H9 (cell line): ENCODE data around the gene SLC9A1. TPM values are rescaled to one million over a fixed set of nuclear protein-coding genes. Genes with fewer than 3 reads are reported as not detected.

Experiments used
- DNase-seq: peaks from one replicate; pipeline ENCODE4 v3.0.0-alpha.2; 2017
- H2AFZ ChIP-seq: one replicate; pipeline ENCODE4 v1.6.1; 2013; ENCODE audit warnings: mild to moderate bottlenecking, low read length, control low read depth, moderate library complexity
- H2AK5ac ChIP-seq: 2 replicates; pipeline ENCODE4 v1.6.1; 2013; ENCODE audit warnings: low read length, control low read depth, mixed read lengths; ENCODE audit not compliant: insufficient read length
- H2BK120ac ChIP-seq: one replicate; pipeline ENCODE4 v1.6.1; 2013; ENCODE audit warnings: low read depth, mild to moderate bottlenecking, low read length, control low read depth, inconsistent platforms; ENCODE audit not compliant: poor library complexity, severe bottlenecking
- H2BK12ac ChIP-seq: 2 replicates; pipeline ENCODE4 v1.6.1; 2013; ENCODE audit warnings: low read length, control low read depth, mixed read lengths, low read depth; ENCODE audit not compliant: insufficient read length
- H2BK15ac ChIP-seq: 2 replicates; pipeline ENCODE4 v1.6.1; 2013; ENCODE audit warnings: low read depth, low read length, control low read depth
- H2BK20ac ChIP-seq: one replicate; pipeline ENCODE4 v1.6.1; 2013; ENCODE audit warnings: low read depth, mild to moderate bottlenecking, low read length, control low read depth, inconsistent platforms; ENCODE audit not compliant: poor library complexity, severe bottlenecking
- H2BK5ac ChIP-seq: 2 replicates; pipeline ENCODE4 v1.6.1; 2013; ENCODE audit warnings: low read length, control low read depth, mixed read lengths; ENCODE audit not compliant: insufficient read length
- H3K14ac ChIP-seq: 2 replicates; pipeline ENCODE4 v1.6.1; 2013; ENCODE audit warnings: low read length, control low read depth; ENCODE audit not compliant: insufficient read depth
- H3K18ac ChIP-seq: 2 replicates; pipeline ENCODE4 v1.6.1; 2013; ENCODE audit warnings: low read depth, mild to moderate bottlenecking, mixed read lengths, low read length, control low read depth; ENCODE audit not compliant: insufficient read length
- H3K23ac ChIP-seq: 2 replicates; pipeline ENCODE4 v1.6.1; 2013; ENCODE audit warnings: low read length, control low read depth, mixed read lengths, low read depth; ENCODE audit not compliant: insufficient read length
- H3K23me2 ChIP-seq: 2 replicates; pipeline ENCODE4 v1.6.1; 2013; ENCODE audit warnings: low read depth, mild to moderate bottlenecking, mixed read lengths, low read length, control low read depth; ENCODE audit not compliant: insufficient read length, poor library complexity, severe bottlenecking
- H3K27ac ChIP-seq: 2 replicates; pipeline ENCODE4 v1.5.1; 2013; ENCODE audit warnings: low read length, control low read depth, mixed read lengths, low read depth; ENCODE audit not compliant: insufficient read length
- H3K27me3 ChIP-seq: 2 replicates; pipeline ENCODE4 v1.6.1; 2013; ENCODE audit warnings: low read length, control low read depth, inconsistent platforms; ENCODE audit not compliant: insufficient read depth
- H3K4ac ChIP-seq: 2 replicates; pipeline ENCODE4 v1.6.1; 2013; ENCODE audit warnings: low read depth, mild to moderate bottlenecking, control low read depth, inconsistent platforms, low read length, moderate library complexity
- H3K4me1 ChIP-seq: 2 replicates; pipeline ENCODE4 v1.6.1; 2013; ENCODE audit warnings: low read length, control low read depth, inconsistent platforms; ENCODE audit not compliant: insufficient read depth
- H3K4me2 ChIP-seq: 2 replicates; pipeline ENCODE4 v1.6.1; 2013; ENCODE audit warnings: low read length, control low read depth, mixed read lengths; ENCODE audit not compliant: insufficient read length, insufficient read depth
- H3K56ac ChIP-seq: 2 replicates; pipeline ENCODE4 v1.6.1; 2013; ENCODE audit warnings: low read depth, mild to moderate bottlenecking, mixed read lengths, low read length, control low read depth; ENCODE audit not compliant: insufficient read length
- H3K79me1 ChIP-seq: 2 replicates; pipeline ENCODE4 v1.6.1; 2013; ENCODE audit warnings: low read depth, mild to moderate bottlenecking, moderate library complexity, low read length, control low read depth, inconsistent platforms; ENCODE audit not compliant: insufficient read depth, poor library complexity, severe bottlenecking
- H3K79me2 ChIP-seq: 2 replicates; pipeline ENCODE4 v1.6.1; 2013; ENCODE audit warnings: low read length, control low read depth, inconsistent platforms; ENCODE audit not compliant: insufficient read depth
- H3K9ac ChIP-seq: 2 replicates; pipeline ENCODE4 v1.6.1; 2013; ENCODE audit warnings: low read length, control low read depth, mixed read lengths; ENCODE audit not compliant: insufficient read length; ENCODE audit errors: extremely low read depth
- H3K9me3 ChIP-seq: one replicate; pipeline ENCODE4 v1.6.1; 2013; ENCODE audit warnings: low read depth, low read length, inconsistent platforms; ENCODE audit not compliant: control insufficient read depth
- H3T11ph ChIP-seq: one replicate; pipeline ENCODE4 v1.6.1; 2013; ENCODE audit warnings: mild to moderate bottlenecking, low read length, control low read depth, inconsistent platforms
- H4K20me1 ChIP-seq: one replicate; pipeline ENCODE4 v1.6.1; 2013; ENCODE audit not compliant: control insufficient read depth, insufficient read length, insufficient read depth
- H4K5ac ChIP-seq: 2 replicates; pipeline ENCODE4 v1.6.1; 2013; ENCODE audit warnings: low read depth, mild to moderate bottlenecking, mixed read lengths, low read length, control low read depth; ENCODE audit not compliant: insufficient read length
- H4K8ac ChIP-seq: replicated peaks from 2 replicates; pipeline ENCODE4 v1.6.1; 2013; ENCODE audit warnings: low read length, control low read depth, mixed read lengths, low read depth; ENCODE audit not compliant: insufficient read length
- H4K91ac ChIP-seq: 2 replicates; pipeline ENCODE4 v1.6.1; 2013; ENCODE audit warnings: low read depth, mild to moderate bottlenecking, moderate library complexity, mixed read lengths, low read length, control low read depth; ENCODE audit not compliant: insufficient read length
- H3K27ac Mint-ChIP-seq, 3 experiments: 2 replicates in 2 of 3; 3 replicates in 1 of 3; pipeline ENCODE4 v1.8.0; 2020 to 2021; ENCODE audit warnings: mixed read lengths in 3 of 3, mild to moderate bottlenecking in 1 of 3, moderate library complexity in 1 of 3
- H3K27me3 Mint-ChIP-seq: 2 replicates; pipeline ENCODE4 v1.8.0; 2021; ENCODE audit warnings: low read depth, mild to moderate bottlenecking, moderate library complexity, mixed read lengths
- H3K36me3 Mint-ChIP-seq, 3 experiments: 2 replicates in 2 of 3; 3 replicates in 1 of 3; pipeline ENCODE4 v1.8.0; 2020 to 2021; ENCODE audit warnings: low read depth in 3 of 3, mixed read lengths in 3 of 3; ENCODE audit not compliant: insufficient read depth in 1 of 3
- H3K4me1 Mint-ChIP-seq, 2 experiments: 2 replicates each; pipeline ENCODE4 v1.8.0; 2020; ENCODE audit warnings: mixed read lengths in 2 of 2
- H3K4me3 Mint-ChIP-seq, 2 experiments: 2 replicates in 1 of 2; 3 replicates in 1 of 2; pipeline ENCODE4 v1.8.0; 2020 to 2021; ENCODE audit warnings: mild to moderate bottlenecking in 2 of 2, mixed read lengths in 2 of 2, moderate library complexity in 1 of 2
- H3K9me3 Mint-ChIP-seq, 2 experiments: 2 replicates in 1 of 2; 3 replicates in 1 of 2; pipeline ENCODE4 v1.8.0; 2020; ENCODE audit warnings: mild to moderate bottlenecking in 2 of 2, mixed read lengths in 2 of 2, moderate library complexity in 1 of 2
- CTCF ChIP-seq: fragments of 200-600 bp; sonication (generic); conservative IDR thresholded peaks from 3 replicates; pipeline ENCODE4 v1.8.0; 2021; ENCODE audit warnings: antibody characterized with exemption, mild to moderate bottlenecking
- WGBS: extraction: QIAGEN DNeasy Blood & Tissue Kit; methylation state at CpG from one replicate; pipeline ENCODE4 v1.1.7; 2013; ENCODE audit warnings: missing lambda C conversion rate, low lambda C conversion rate, mixed read lengths; ENCODE audit not compliant: insufficient read length; ENCODE audit errors: extremely low coverage; 5-methylcytosine and 5-hydroxymethylcytosine counted together
- total RNA-seq: library from RNA; stranded (reverse); gene quantifications from 2 replicates; pipeline ENCODE4 v1.2.1, GENCODE V29; 2021

The SLC9A1 gene
- total RNA-seq, 1 experiment from 2014 or later, result 20.8 TPM

- DNase-seq, result no peak
- WGBS, result no CpG with 5 or more reads among the region's 7 CpGs
- Histone ChIP-seq H3K27me3 (no peaks in the 10 kb centered on the region), H3K18ac (no peak overlapping the region), H4K20me1 (no peaks in the 10 kb centered on the region), H2BK15ac (no peak overlapping the region), H3K9me3 (no peaks in the 10 kb centered on the region), H3K9ac (no peak overlapping the region), H4K91ac (no peak overlapping the region), H3K4me1 (peaks cover 10% of the 10 kb centered on the region; the same call in 1 of the 2 replicates), H4K5ac (no peak overlapping the region), H2AK5ac (no peak overlapping the region), H2BK5ac (no peak overlapping the region), H2BK20ac (no peak overlapping the region), H2BK12ac (no peak overlapping the region), H3T11ph (no peak overlapping the region), H3K4ac (no peak overlapping the region), H3K4me2 (no peak overlapping the region), H3K79me1 (no peaks in the 10 kb centered on the region), H4K8ac (no peak overlapping the region), H3K23ac (no peak overlapping the region), H3K14ac (no peak overlapping the region), H3K23me2 (no peaks in the 10 kb centered on the region), H2BK120ac (no peak overlapping the region), H3K79me2 (no peaks in the 10 kb centered on the region; the same call in 1 of the 2 replicates), H3K56ac (no peak overlapping the region), H3K27ac (no peak overlapping the region), H2AFZ (no peak overlapping the region)
- peak overlapping the region; percentile 14 to 91 (median 79); a peak in 5 of 7 replicates for H3K27ac Mint-ChIP-seq
- no peak for TF ChIP-seq CTCF
- H3K36me3 Mint-ChIP-seq, result peaks cover 0 to 6% (median 5%) of the 10 kb centered on the region in 3 experiments; a peak in 2 of 7 replicates
- peaks cover 41 to 49% of the 10 kb centered on the region in 2 experiments for H3K4me1 Mint-ChIP-seq
- H3K4me3 Mint-ChIP-seq, result no peak overlapping the region
- H3K27me3 Mint-ChIP-seq, result no peaks in the 10 kb centered on the region; the same call in 1 of the 2 replicates
- 0 out of 5 replicates have a peak, but pooled peaks cover 0 to 3% of the 10 kb centered on the region in 2 experiments for H3K9me3 Mint-ChIP-seq
Measured at GRCh38 chr1:27145934-27146354, 9.0 kb downstream of the SLC9A1 start.
